Central memory CD4-positive, alpha-beta T cell (primary cell): Measurements from ENCODE around the gene PAXX.

Source experiments
- DNase-seq: peaks from one replicate; pipeline ENCODE4 v3.0.0; 2022

Gene PAXX

DNA sequence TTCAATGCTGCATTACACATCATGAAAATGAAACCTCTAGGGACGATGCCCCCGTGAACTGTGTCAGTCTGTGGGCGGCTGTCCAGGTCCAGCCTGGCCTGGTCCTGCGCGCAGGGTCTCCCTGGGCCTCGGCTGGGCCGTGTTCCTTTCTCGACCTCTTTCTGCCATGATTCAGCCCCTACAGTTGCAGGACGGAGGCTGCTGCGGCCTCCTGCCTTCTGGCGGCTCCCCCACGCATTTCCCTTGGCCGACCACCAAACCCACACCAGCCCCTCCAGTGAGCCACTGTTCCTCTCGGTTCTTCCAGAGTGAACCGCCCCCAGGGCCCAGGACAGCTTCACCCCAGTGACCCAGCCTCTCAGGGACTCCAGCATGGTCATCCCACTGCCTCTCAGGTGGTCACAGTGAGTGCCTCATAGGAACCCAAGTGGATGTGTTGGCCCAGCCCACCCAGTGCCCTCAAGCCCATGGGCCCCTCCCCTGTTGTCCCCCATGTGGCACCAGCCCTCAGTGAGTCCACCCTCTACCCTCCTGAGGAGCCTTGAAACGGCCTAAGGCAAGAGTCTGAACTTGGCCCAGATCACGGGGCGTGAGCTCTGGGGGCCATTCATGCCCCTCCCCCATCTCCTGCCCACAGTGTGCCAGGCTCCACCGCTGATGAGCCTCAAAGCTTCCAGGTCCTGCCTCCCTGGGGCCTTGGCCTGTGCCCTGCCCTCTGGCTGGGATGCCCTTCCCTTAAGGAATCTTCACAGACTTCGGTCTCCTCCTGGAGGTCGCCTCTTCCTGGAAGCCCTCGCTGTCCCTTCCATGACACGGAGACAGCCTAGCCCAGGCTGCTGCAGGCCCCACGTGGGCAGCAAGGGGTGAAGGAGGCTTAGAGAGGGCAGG lies 14.1 kb downstream of the PAXX start:
- no peak for DNase-seq

DNA sequence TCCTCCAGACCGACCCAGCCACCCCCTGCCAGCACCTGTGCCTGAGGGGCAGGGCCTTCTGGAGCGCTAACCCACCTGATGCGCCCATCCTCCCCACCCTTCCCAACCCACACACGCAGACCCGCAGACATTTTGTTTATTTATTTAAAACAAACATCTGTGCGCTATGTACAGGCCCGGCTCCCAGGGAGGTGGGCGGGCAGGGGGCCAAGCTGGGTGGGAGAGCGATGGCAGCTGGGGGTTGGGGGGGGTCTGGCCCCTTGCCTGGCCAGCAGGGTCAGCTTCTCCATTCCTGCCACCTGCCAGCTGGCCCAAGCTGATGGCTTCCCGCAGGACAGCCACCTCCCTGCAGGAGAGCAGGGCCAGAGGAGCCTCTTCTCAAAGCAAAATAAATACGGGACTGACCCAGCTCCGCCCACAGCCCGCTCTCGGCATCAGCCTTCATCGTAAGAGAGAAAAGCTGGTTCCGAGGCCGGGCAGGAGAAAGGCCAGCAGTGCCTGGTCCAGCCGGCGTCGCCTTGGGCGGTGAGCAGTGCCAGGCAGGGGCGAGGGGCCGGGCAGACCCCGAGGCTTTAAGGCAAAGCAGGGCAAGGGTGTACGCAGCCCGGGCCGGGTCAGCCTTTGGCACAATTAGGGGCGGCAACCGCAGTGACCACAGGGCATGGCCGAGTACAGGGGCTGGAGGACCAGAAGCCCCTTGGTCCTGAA lies 15.0 kb downstream of the PAXX start:
- no peak for DNase-seq

DNA sequence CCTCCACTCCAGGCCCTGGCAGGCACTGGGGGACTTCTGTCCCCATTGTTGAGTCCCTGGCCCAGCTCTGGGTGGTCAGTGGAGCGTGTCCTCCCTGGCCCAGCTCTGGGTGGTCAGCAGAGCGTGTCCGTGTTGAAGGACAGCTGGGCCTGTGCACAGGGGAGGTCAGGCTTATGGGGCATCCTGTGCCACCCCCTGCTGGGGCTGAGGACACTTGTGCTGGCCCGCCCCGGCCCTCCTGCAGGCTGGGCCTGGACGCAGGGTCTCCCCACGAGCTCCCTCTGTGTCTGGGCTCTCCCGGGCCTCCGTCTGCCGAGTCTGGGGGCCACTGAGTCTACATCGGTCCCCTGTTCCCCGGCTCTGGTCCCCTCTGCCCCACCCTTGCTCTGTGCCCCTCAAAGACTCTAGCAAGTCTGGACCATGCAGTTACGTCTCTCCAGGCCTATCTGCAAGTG lies 15.6 kb downstream of the PAXX start:
- DNase-seq = no peak

DNA sequence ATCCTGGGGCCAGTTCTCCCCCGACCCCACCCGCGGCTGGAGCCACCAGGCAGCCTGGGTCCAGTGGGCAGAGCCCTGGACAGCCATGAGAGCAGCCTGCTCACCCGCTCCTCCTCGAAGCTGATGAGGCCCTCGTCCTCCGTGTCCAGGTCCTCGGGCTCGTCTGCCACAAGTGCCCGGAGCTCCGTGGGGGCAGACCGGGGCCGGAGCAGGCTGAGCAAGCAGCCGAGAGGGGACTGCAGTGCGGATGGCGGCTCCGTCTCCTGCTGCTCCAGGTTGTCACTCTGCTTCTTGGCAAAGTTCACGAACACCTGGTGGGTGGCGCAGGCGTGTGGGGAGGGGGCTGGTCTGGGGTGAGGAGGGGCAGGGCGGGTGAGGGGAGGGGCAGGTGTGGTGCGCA lies 16.1 kb downstream of the PAXX start:
- DNase-seq = no peak

DNA sequence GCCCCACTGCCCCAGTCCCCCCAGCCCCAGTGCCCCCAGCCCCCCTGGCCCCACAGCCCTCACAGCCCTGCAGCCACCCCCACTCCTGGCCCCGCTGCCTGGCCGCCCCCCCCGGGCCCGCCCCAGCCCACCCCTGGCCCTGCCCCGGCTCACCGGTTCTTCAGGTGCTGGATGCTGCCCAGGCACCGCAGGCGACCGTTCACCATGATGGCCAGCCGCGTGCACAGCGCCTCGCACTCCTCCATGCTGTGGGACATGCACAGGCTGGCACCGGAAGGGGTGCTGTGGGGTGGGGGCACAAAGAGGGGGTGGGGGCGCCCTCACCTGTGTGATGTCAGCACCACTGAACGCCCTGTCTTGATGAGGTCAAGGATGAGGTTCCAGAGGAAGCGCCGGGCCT lies 17.0 kb downstream of the PAXX start:
- no peak for DNase-seq

DNA sequence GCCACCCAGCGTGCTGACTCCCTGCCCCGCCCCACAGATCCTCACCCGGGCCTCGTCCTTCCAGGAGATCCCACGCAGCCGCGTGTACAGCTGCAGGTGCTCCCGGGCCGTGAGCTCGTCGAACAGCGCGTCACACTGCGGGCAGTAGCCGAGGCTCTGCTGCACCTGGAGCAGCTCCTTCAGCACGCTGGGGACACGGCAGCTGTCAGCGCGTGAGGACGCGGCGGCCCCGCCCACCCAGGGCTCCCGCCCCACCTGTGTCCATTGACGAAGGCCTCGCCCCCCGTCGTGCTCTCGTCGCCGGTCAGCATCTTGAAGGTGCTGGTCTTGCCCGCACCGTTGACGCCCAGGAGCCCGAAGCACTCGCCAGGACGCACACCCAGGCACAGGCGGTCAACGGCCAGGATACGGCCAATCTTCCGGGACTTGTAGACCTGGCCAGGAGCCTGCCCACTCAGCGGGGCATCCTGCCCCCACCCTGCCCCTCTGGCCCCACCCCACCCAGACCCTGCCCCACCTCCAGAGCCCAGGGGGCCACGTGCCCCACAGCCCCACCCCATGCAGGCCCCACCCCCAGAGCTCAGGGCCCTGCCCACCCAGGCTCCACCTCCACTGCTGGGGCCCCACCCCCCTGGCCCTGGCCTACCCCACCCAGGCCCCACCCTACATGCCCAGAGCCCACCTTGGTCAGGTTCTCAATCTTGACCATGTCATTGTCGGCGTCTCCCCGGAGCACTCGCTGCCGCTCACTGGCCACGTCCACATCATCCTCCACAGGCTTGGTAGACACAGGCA lies 17.9 kb downstream of the PAXX start:
- no peak for DNase-seq

DNA sequence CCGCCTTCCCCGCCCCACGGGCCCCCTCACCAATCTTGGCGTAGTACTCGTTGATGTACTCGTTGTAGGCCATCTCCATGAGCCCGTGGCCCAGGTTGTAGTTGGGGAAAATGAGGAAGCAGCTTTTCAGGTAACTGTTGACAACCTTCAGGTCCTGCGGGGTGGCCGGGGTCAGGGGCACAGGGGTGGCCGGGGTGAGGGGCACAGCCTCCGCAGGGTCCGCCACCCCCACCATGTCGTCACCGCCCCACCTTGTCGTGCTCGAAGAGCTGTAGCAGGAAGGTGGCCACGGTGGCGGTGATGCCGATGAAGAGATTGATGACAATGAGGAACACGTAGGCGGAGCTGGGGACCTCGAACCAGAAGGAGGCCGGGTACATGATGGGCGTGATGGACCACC lies 18.9 kb downstream of the PAXX start:
- DNase-seq = no peak

DNA sequence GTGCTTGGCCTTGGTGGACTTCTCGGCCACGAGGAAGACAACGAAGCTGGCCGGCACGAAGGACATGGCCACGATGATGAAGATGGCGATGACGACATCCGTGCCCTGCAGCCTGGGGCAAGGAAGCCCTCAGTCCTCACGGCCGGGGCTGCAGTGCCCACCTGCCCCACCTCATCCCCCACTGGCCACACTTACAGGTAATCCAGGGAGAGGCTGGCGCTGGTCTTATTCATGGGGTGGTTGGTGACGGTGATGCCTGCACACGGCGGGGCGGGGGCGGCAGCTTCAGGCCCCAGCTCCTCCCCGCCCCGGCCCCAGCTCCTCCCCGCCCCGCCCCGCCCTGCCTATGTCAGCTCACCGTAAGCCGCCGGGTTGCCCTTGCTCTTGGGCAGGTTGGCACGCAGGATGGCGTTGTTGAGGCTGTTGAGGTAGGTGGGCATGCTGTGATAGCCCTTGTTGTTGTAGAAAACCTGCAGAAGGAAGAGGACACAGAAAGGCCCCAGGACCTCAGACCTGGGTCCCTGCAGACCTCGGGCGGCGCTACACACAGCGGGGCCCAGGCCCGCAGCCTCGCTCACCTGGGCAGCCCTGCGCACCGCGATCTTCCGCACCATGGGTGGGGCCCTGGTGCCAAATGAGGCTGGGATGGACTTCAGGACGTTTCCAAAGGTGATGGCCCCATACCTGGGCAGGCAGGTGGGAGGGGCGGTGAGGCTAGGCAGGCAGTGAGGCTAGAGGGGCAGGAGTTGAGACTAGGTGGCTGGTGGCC lies 19.9 kb downstream of the PAXX start:
- no peak for DNase-seq

DNA sequence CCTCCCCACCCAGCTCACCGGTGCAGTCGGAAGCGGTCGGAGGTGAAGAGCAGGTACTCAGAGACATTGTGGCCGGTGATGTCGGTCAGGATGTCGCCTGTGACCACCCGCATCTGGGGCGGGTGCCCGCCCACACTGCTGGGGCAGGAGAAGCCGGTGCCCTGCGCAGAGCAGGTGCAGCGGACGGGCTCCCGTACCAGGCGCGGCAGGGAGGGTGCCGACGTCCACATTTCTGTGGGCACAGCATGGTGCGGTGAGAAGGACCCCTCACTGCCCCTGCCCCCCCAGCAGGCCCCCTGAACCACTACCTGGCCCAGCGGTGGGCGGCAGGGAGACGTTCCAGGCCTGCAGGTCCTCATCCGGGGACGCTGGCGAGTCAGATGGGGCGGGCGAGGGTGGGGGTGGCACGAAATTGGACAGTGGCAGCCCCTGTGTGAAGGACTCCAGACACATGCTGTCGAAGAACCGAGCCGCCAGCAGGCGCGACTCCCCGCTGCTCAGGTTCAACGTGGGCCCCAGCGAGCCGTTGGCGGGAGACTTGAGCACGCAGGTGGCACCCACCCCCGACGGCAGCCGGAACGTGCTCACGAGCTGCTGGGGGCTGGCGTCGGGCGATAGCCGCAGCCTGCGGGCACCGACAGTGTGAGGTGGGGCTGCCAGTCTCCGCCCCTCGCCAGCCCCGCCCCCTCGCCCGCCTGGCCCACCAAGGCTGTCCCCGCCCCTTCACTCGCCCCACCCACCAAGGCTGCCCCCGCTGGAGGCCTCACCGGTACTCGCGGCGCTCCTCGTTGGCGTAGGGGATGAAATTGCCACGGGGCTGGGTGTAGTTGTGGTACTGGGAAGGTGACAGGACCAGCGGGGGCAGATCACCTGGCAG lies 20.7 kb downstream of the PAXX start:
- no peak for DNase-seq

DNA sequence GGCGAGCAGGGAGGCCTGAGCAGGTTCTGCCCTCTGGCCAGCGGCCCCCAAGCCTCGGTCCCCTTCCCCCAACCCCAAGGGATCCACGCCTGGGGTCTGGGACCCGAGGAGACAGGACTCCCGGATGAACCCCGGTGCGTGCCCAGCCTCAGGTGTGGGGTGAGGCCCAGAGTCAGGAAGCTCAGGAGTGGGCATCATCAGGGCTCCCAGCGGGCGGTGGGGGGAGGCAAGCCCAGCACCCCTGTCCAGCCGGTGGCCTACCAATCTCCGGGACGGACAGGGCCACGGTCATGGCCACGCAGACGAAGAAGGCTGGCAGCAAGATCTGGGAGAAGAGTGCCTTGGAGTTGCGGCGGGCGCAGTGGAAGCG lies 21.3 kb downstream of the PAXX start:
- DNase-seq = no peak

DNA sequence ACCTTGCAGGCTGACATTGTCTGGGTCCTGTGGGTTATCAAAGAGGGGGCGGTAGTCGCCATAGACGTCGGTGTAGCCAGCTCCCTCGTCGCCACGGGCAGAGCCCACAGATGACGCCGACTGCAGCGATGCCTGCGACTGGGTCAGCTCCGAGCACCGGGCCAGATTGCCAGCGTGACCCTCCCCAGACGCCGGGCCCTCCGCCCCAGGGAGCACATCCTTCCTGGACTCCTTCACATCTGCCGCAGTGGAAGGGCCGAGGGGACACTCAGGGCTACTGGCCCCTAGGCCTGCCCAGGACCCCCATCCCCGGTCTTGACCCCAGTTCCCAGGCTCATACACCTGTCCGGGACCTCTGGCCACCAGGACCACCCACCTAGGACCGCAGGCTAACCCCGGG lies 21.9 kb downstream of the PAXX start:
- no peak for DNase-seq

DNA sequence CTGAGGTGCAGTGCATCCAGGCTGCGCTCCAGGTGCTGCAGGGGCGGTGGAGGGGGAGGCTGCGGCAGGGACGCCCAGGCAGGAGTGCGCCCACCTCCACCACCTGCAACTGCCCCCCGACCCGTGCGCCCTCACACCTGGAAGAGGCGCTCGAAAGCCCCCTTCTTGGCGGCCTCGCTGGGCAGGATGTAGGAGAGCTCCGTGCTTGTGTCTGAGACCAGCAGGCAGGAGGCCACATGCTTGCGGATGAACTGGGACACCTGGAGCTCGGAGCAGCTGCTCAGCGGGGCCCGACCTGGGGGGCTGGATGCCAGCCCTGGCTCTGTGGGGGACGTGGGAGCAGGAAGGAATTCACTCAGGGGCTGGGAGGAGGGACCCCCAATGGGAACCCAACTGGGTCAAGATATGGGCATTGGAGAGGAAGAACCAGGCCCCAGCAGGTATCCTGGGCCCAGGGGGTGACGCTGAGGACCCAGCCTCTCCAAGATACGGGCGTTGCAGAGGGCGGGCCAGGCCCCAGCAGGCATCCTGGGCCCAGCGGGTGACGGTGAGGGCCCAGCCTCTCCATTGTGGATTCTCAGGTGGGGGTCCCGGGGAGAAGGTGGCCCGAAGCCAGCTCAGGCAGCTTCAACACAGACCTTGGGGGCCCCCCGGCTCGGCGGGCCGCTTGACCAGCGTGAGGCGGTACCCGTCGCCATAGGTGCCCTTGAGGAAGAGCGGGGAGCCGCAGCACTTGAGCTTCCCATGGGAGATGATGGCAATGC lies 22.7 kb downstream of the PAXX start:
- DNase-seq = no peak

DNA sequence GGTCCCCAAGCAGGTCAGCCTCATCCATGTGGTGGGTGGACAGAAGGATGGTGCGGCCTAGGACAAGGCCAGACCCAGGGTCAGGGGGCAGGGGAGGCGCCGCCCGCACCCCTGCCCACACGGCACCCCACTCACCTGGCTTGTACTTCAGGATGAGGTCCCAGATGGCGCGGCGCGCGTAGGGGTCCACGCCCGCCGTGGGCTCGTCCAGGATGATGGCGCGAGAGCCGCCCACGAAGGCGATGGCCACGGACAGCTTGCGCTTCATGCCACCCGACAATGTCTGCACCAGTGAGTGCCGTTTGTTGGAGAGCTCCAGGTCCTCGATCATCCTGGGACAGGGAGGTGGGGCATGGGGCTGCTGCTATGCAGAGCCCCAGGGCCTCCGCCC lies 23.3 kb downstream of the PAXX start:
- DNase-seq = no peak

DNA sequence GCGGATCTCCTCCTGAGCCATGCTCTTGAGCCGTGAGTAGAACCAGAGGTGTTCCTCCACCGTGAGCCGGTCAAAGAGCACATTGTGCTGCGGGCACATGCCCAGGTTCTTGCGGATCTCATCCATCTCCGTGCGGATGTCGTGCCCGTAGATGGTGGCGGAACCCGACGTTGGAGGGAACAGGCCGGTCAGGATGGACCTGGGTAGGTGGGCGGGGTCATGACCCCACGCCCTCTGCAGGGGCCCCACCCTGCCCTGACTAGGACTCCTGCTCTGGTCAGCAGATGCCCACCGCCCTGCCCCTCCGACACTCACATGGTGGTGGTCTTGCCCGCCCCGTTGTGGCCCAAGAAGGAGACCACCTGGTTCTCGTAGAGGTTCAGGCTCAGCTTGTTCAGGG lies 23.8 kb downstream of the PAXX start:
- DNase-seq = no peak

DNA sequence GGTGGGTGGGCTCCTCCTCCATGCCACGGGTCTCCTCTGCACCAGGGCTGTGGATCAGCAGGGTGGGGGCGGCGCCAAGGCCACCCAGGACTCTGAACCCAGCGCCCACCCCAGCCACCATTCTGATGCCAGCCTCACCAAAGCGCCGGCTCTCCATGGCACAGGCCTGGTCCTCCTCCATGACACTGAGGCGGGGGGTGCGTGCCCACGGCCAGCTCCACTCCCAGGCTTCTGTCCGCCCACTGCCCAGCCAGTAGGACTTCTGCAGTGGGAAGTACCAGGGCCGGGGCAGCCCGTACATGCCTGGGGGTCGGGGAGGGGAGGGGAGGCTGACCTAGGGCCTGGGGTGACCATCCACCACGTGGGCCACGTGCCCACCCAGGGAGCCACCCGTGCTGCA lies 24.2 kb downstream of the PAXX start:
- DNase-seq = no peak

DNA sequence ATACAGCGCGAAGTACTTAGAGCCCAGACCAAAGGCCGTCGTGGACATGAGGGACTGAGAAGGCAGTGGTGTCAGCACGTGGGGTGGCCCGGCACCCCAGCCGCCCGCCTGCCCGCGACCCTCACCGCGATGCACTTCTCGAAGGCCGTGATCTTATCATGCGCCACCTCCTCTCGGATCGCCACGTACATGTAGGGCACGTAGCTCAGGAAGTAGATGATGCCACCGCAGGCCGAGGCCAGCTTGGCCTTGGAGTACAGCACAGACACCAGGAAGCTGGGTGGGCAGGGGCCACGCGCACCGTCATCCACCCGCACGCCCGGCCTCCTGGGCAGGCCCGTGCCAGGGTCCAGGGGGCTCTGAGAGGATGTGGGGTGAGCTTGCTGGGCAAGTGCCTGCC lies 24.8 kb downstream of the PAXX start:
- no peak for DNase-seq

DNA sequence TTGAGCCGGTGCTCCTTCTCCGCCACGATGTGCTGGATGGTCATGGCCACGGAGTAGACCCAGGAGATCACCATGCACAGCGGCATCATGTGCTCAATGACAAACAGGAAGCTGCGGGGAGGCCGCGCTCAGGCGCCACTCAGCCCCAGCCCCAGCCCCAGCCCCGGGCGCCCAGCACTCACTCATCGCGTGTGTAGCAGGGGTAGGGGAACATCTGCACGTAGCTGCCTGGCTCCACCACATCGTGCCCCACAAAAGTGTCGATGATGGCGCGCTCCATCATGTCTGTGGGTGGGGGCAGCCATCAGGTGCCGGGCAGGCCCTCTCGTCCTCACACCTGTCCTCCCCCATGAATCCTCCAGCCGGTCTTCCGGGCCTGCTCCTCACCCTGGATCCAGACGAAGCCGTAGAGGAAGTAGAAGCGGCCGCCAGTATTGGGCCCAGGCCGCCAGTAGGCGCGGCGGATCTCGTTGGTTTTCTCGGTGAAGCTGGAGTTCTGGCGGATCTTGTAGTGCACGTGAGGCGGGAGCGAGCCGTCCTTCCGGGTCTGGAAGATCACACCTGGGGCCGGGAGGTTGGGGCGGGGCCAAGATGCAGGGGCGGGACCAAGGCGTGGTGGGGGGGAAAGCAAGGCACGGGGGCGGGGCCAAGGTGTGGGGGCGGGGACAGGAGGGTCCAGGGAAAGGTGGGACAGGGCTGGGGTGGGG lies 25.7 kb downstream of the PAXX start:
- no peak for DNase-seq

DNA sequence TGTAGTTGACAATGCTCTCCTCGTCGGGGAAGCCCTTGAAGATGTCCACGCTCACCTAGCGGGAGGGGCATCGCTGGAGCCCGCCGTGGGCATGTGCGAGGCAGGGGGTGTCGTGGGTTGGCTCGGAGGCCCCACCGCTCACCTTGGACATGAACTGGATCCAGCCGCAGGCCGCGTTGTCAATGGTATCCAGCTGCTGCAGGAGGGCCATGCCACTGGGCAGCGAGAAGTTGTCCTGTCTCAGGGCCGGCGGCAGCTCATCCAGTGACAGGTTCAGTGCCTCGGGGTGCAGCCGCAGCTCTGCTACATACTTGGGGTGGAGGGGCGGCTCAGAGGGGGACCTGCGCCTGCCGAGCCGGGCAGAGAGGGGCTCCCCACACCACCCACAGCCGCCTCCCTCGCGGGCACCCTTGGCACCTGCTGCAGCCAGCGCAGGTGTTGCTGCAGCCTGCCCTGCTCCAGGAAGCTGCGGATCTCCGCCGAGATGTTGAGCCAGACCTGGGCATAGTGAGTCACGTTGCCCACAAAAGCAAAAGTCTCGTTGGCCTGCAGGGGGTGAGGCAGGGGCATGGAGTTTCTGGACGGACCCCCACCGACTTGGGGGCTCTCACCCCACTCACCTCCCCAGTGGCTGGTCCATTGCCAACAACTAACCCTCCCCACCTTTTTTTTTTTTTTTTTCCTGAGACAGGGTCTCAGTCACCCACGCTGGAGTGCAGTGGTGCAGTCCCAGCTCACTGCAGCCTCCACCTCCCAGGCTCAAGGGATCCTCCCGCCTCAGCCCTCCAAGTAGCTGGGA lies 26.7 kb downstream of the PAXX start:
- no peak for DNase-seq
